GM23338 (cell line): ENCODE results near the gene BRICD5. TPM values are rescaled to one million over a fixed set of nuclear protein-coding genes. Genes with fewer than 3 reads are reported as not detected.

Experiments
- ATAC-seq: fragments of 200-7000 bp; cut with Tn5 transposase; 3 replicates; pipeline ENCODE4 v1.9.1; 2020
- DNase-seq: peaks from one replicate; pipeline ENCODE4 v3.0.0-alpha.2; 2015; ENCODE audit warnings: low spot score
- H2AFZ ChIP-seq: fragments of 200-600 bp; sonication (generic); 2 replicates; pipeline ENCODE4 v1.8.0; 2016; ENCODE audit warnings: antibody characterized with exemption, mild to moderate bottlenecking, moderate library complexity
- H3F3A ChIP-seq: fragments of 200-600 bp; sonication (generic); replicated peaks from 2 replicates; pipeline ENCODE4 v1.8.0; 2017; ENCODE audit warnings: antibody characterized with exemption, mixed run types, low read depth
- H3K27ac ChIP-seq: fragments of 200-600 bp; sonication (generic); 2 replicates; pipeline ENCODE4 v1.6.1; 2016; ENCODE audit warnings: low read depth
- H3K27me3 ChIP-seq: fragments of 200-600 bp; sonication (generic); 2 replicates; pipeline ENCODE4 v1.8.0; 2016; ENCODE audit warnings: mild to moderate bottlenecking, mixed run types, moderate library complexity; ENCODE audit not compliant: insufficient read depth
- H3K36me3 ChIP-seq: fragments of 200-600 bp; sonication (generic); 2 replicates; pipeline ENCODE4 v1.8.0; 2016; ENCODE audit warnings: mild to moderate bottlenecking; ENCODE audit not compliant: insufficient read depth
- H3K4me1 ChIP-seq: fragments of 200-600 bp; sonication (generic); 2 replicates; pipeline ENCODE4 v1.8.0; 2016; ENCODE audit warnings: mild to moderate bottlenecking, moderate library complexity; ENCODE audit not compliant: insufficient read depth
- H3K4me2 ChIP-seq: fragments of 200-600 bp; sonication (generic); 2 replicates; pipeline ENCODE4 v1.7.1; 2017; ENCODE audit warnings: mixed run types
- H3K4me3 ChIP-seq: fragments of 200-600 bp; sonication (generic); 2 replicates; pipeline ENCODE4 v1.6.1; 2016; ENCODE audit warnings: mixed run types
- H3K79me2 ChIP-seq: fragments of 200-600 bp; sonication (generic); replicated peaks from 2 replicates; pipeline ENCODE4 v1.8.0; 2017; ENCODE audit warnings: mild to moderate bottlenecking; ENCODE audit not compliant: insufficient read depth
- H3K9me2 ChIP-seq: fragments of 200-600 bp; sonication (generic); 2 replicates; pipeline ENCODE4 v1.8.0; 2017; ENCODE audit not compliant: insufficient read depth
- H4K20me1 ChIP-seq: fragments of 200-600 bp; sonication (generic); replicated peaks from 2 replicates; pipeline ENCODE4 v1.8.0; 2017; ENCODE audit warnings: mild to moderate bottlenecking; ENCODE audit not compliant: insufficient read depth
- H3K27ac Mint-ChIP-seq: 2 replicates; pipeline ENCODE4 v1.8.0; 2020; ENCODE audit warnings: inconsistent platforms, mild to moderate bottlenecking, moderate library complexity, mixed read lengths
- H3K27me3 Mint-ChIP-seq: 3 replicates; pipeline ENCODE4 v1.8.0; 2022; ENCODE audit warnings: low read depth, mild to moderate bottlenecking, moderate library complexity, mixed read lengths, inconsistent platforms; ENCODE audit not compliant: insufficient read depth, poor library complexity
- H3K36me3 Mint-ChIP-seq: 3 replicates; pipeline ENCODE4 v1.8.0; 2021; ENCODE audit warnings: low read depth, mild to moderate bottlenecking, inconsistent platforms, moderate library complexity, mixed read lengths
- H3K4me1 Mint-ChIP-seq: 3 replicates; pipeline ENCODE4 v1.8.0; 2020; ENCODE audit warnings: mild to moderate bottlenecking, inconsistent platforms, mixed read lengths
- H3K4me3 Mint-ChIP-seq: 3 replicates; pipeline ENCODE4 v1.8.0; 2021; ENCODE audit warnings: moderate library complexity, mild to moderate bottlenecking, inconsistent platforms, mixed read lengths
- H3K9me3 Mint-ChIP-seq: 3 replicates; pipeline ENCODE4 v1.8.0; 2020; ENCODE audit warnings: moderate library complexity, mild to moderate bottlenecking, inconsistent platforms, mixed read lengths
- CREB1 ChIP-seq: fragments of 250-450 bp; sonication (Bioruptor Pico); IDR thresholded peaks from 2 replicates; pipeline ENCODE4 v1.5.0; 2020; ENCODE audit warnings: low read depth, mild to moderate bottlenecking, moderate library complexity
- CTCF ChIP-seq, 2 experiments: fragments of 200-600 bp in 1 of 2; sonication (generic) in 1 of 2; conservative IDR thresholded peaks; 2 replicates each; pipeline versions ENCODE4 v1.5.1 to v1.6.1; 2016 to 2017; ENCODE audit warnings: antibody characterized with exemption in 2 of 2, low read depth in 2 of 2, mild to moderate bottlenecking in 2 of 2, moderate library complexity in 1 of 2
- EZH2 ChIP-seq: fragments of 200-600 bp; sonication (generic); IDR thresholded peaks from one replicate; pipeline ENCODE4 v1.8.0; 2017; ENCODE audit warnings: antibody characterized with exemption, mild to moderate bottlenecking, low read depth; ENCODE audit not compliant: unreplicated experiment
- EZH2phosphoT487 ChIP-seq: fragments of 200-600 bp; sonication (generic); IDR thresholded peaks from one replicate; pipeline ENCODE4 v1.8.1; 2018; ENCODE audit warnings: antibody characterized with exemption; ENCODE audit not compliant: unreplicated experiment
- NANOG ChIP-seq: IDR thresholded peaks from 2 replicates; pipeline ENCODE4 v1.6.1; 2016; ENCODE audit warnings: antibody characterized with exemption, borderline replicate concordance
- POLR2AphosphoS5 ChIP-seq: IDR thresholded peaks from 2 replicates; pipeline ENCODE4 v1.6.1; 2016; ENCODE audit warnings: antibody characterized with exemption, low read depth
- STAT1 ChIP-seq: IDR thresholded peaks from one replicate; pipeline ENCODE4 v1.6.1; 2016; ENCODE audit warnings: antibody characterized with exemption; ENCODE audit not compliant: unreplicated experiment
- ZNF114 ChIP-seq: fragments of 250-450 bp; sonication (Bioruptor Pico); IDR thresholded peaks from 2 replicates; pipeline ENCODE4 v1.5.0; 2020; ENCODE audit warnings: mild to moderate bottlenecking, moderate library complexity
- ZNF331 ChIP-seq: fragments of 250-450 bp; sonication (Bioruptor Pico); IDR thresholded peaks from 2 replicates; pipeline ENCODE4 v1.5.0; 2020; ENCODE audit warnings: low read depth, mild to moderate bottlenecking, moderate library complexity
- ZNF462 ChIP-seq: fragments of 250-450 bp; sonication (Bioruptor Pico); IDR thresholded peaks from 2 replicates; pipeline ENCODE4 v1.5.0; 2020; ENCODE audit warnings: mild to moderate bottlenecking, moderate library complexity
- polyA plus RNA-seq: library from polyadenylated mRNA; unstranded; fragments of >200 nt; fragmentation: Nextera tagmentation; extraction: Ambion mirVana; gene quantifications from 2 replicates; pipeline ENCODE4 v1.2.1, GENCODE V29; 2016
- total RNA-seq: library from RNA; depleted of rRNA; stranded (reverse); fragments of >200 nt; shearing (Covaris generic); gene quantifications from 2 replicates; pipeline ENCODE4 v1.2.3, GENCODE V29; 2014

The BRICD5 gene
- total and polyA plus RNA-seq, 2 experiments from 2014 or later: 5.3 to 6.3 TPM

- Histone ChIP-seq H3K4me2 (no peak overlapping the region), H3K4me3 (no peak overlapping the region), H3K9me2 (no peaks in the 10 kb centered on the region), H4K20me1 (peaks cover 2% of the 10 kb centered on the region), H3F3A (no peaks in the 10 kb centered on the region), H3K27ac (no peak overlapping the region), H3K4me1 (no peaks in the 10 kb centered on the region), H2AFZ (no peak overlapping the region), H3K27me3 (no peaks in the 10 kb centered on the region), H3K36me3 (0 out of 2 replicates have a peak, but pooled peaks cover 5% of the 10 kb centered on the region), H3K79me2 (peaks cover 33% of the 10 kb centered on the region)
- H3K36me3 Mint-ChIP-seq: peaks cover 6% of the 10 kb centered on the region; the same call in 2 of the 3 replicates
- H3K27me3 Mint-ChIP-seq: peaks cover 12% of the 10 kb centered on the region
- H3K9me3 Mint-ChIP-seq: no peaks in the 10 kb centered on the region
- no peak for TF ChIP-seq ZNF114
- TF ChIP-seq POLR2AphosphoS5: no peak
- TF ChIP-seq CTCF (conservative IDR thresholded peaks at IDR 0.05; ENCODE audit: low read depth in 2 of 2): no peak
- TF ChIP-seq EZH2: no peak
- TF ChIP-seq NANOG: no peak
- TF ChIP-seq EZH2phosphoT487: no peak
- no peak for TF ChIP-seq ZNF331 (CRISPR knock-in tag)
- no peak for TF ChIP-seq STAT1
- no peak for TF ChIP-seq ZNF462 (CRISPR knock-in tag)
- TF ChIP-seq CREB1: no peak
- no peak overlapping the region; the same call in 2 of the 3 replicates for H3K4me3 Mint-ChIP-seq
- H3K4me1 Mint-ChIP-seq: no peaks in the 10 kb centered on the region
- H3K27ac Mint-ChIP-seq: no peak overlapping the region
- DNase-seq (no peak), ATAC-seq (no peak)
Measured at GRCh38 chr16:2229632-2230250, 19.1 kb upstream of the BRICD5 start.
